GM18951 (cell line): ENCODE data around the gene AFTPH.

Experiments used
- POLR2A ChIP-seq: IDR thresholded peaks from 4 replicates; pipeline ENCODE4 v1.6.1; 2011; ENCODE audit warnings: mild to moderate bottlenecking; ENCODE audit not compliant: insufficient read length, insufficient read depth; ENCODE audit errors: extremely low read depth
- in situ Hi-C: fragments of 300-500 bp; cut with MboI; formaldehyde crosslinking; loops from one replicate; pipeline ENCODE4 v1.12.0; 2022; ENCODE audit warnings: low sequenced_read_pairs, mixed read lengths, inconsistent platforms; ENCODE audit not compliant: unreplicated experiment

AFTPH gene

GRCh38 chr2:64594226-64594989 is 70.3 kb downstream of the AFTPH start:
- in situ Hi-C loops, result no loop called here
- no peak for TF ChIP-seq POLR2A

GRCh38 chr2:64595397-64596176 is 71.5 kb downstream of the AFTPH start:
- in situ Hi-C loops, result no loop called here
- no peak for TF ChIP-seq POLR2A

GRCh38 chr2:64598226-64598625 is 74.1 kb downstream of the AFTPH start:
- no peak for TF ChIP-seq POLR2A
- in situ Hi-C loops, result no loop called here

GRCh38 chr2:64599469-64599868 is 75.3 kb downstream of the AFTPH start:
- TF ChIP-seq POLR2A, result no peak
- in situ Hi-C loops, result no loop called here

GRCh38 chr2:64601034-64601754 is 77.1 kb downstream of the AFTPH start:
- in situ Hi-C loops, result no loop called here
- TF ChIP-seq POLR2A, result no peak

GRCh38 chr2:64601785-64602391 is 77.8 kb downstream of the AFTPH start:
- in situ Hi-C loops, result no loop called here
- no peak for TF ChIP-seq POLR2A

- in situ Hi-C loops, result no loop called here
- no peak for TF ChIP-seq POLR2A
Observed at GRCh38 chr2:64602436-64602835, 78.3 kb downstream of the AFTPH start.

GRCh38 chr2:64604155-64604554 is 80.0 kb downstream of the AFTPH start:
- in situ Hi-C loops, result no loop called here

GRCh38 chr2:64605026-64605471 is 80.9 kb downstream of the AFTPH start:
- TF ChIP-seq POLR2A, result no peak
- in situ Hi-C loops, result no loop called here

More at GRCh38 chr2:64604155-64604554, 80.0 kb downstream of the AFTPH start:
- no peak for TF ChIP-seq POLR2A

- TF ChIP-seq POLR2A, result no peak
- in situ Hi-C loops, result no loop called here
Observed at GRCh38 chr2:64605991-64606478, 81.9 kb downstream of the AFTPH start.

GRCh38 chr2:64606479-64607363 is 82.6 kb downstream of the AFTPH start:
- TF ChIP-seq POLR2A, result peak; percentile 51
- in situ Hi-C loops, result no loop called here
